ENCODE results near the gene KRT80. TPM values are rescaled to one million over a fixed set of nuclear protein-coding genes. Genes with fewer than 3 reads are reported as not detected.

Gene KRT80
- total RNA-seq, 1 donor from 2014 or later, result 39.5 TPM

GRCh38 chr12:52151837-52152783 lies 39.7 kb downstream of the KRT80 start:
- no peak for DNase-seq

- DNase-seq, result no peak
Observed at GRCh38 chr12:52151153-52151836, 40.5 kb downstream of the KRT80 start.

- no peak for DNase-seq
Observed at GRCh38 chr12:52149651-52150241, 42.1 kb downstream of the KRT80 start.

GRCh38 chr12:52149182-52149641 lies 42.6 kb downstream of the KRT80 start:
- DNase-seq, result no peak

- no peak for DNase-seq
Observed at GRCh38 chr12:52148464-52149181, 43.2 kb downstream of the KRT80 start.

GRCh38 chr12:52147964-52148463 lies 43.8 kb downstream of the KRT80 start:
- DNase-seq, result no peak

GRCh38 chr12:52147367-52147963 lies 44.3 kb downstream of the KRT80 start:
- DNase-seq, result no peak

GRCh38 chr12:52146822-52147366 lies 44.9 kb downstream of the KRT80 start:
- DNase-seq, result no peak

GRCh38 chr12:52146089-52146821 lies 45.6 kb downstream of the KRT80 start:
- DNase-seq, result no peak

GRCh38 chr12:52145228-52146088 lies 46.4 kb downstream of the KRT80 start:
- no peak for DNase-seq

GRCh38 chr12:52144512-52145227 lies 47.1 kb downstream of the KRT80 start:
- DNase-seq, result no peak

- no peak for DNase-seq
Observed at GRCh38 chr12:52142431-52142830, 49.4 kb downstream of the KRT80 start.

GRCh38 chr12:52141875-52142274 lies 49.9 kb downstream of the KRT80 start:
- DNase-seq, result no peak

- DNase-seq, result no peak
Observed at GRCh38 chr12:52141306-52141705, 50.5 kb downstream of the KRT80 start.

GRCh38 chr12:52139579-52140062 lies 52.2 kb downstream of the KRT80 start:
- no peak for DNase-seq

GRCh38 chr12:52139147-52139546 lies 52.7 kb downstream of the KRT80 start:
- no peak for DNase-seq

- no peak for DNase-seq
Observed at GRCh38 chr12:52137746-52138145, 54.1 kb downstream of the KRT80 start.

- DNase-seq, result no peak
Observed at GRCh38 chr12:52132754-52133161, 59.1 kb downstream of the KRT80 start.

- DNase-seq, result no peak
Observed at GRCh38 chr12:52130711-52131110, 61.1 kb downstream of the KRT80 start.

Data from skin of body (tissue), 2 donors.